NCI-H2227 treated with DMSO at 0.1 percent for 48 hours (cell line): ENCODE results near the gene TEX261.
A peak's percentile ranks its signal among the peaks of the same experiment; 100 is the strongest.

Experiments
- DNase-seq: peaks from one replicate; lab custom pipeline; 2025; lab: John Stamatoyannopoulos, UW

Gene TEX261

DNA sequence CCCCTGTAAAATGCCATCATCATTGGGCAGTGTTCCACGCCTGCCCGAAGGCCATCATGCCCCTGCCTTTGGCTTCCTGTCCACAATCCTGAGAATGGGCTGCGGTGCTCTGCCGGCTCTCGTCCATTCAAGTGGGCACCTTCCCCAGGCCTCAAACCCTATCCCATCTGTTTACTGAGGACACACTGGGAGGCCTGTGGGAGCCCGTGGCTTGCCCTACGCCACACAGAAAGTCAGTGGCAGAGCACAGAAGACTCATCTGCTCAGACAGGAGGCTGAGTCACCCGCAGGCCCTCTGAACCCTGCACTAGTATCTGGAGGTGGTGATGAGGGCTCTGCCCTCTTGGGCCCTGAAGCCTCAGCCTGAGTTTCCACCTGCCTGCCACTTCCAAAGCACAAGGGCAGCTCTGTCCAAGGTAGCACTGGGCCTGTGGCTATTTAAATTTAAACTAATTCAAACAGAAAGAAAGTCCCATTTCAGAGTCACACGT, 35.4 kb downstream of the TEX261 start:
- DNase-seq: no peak

DNA sequence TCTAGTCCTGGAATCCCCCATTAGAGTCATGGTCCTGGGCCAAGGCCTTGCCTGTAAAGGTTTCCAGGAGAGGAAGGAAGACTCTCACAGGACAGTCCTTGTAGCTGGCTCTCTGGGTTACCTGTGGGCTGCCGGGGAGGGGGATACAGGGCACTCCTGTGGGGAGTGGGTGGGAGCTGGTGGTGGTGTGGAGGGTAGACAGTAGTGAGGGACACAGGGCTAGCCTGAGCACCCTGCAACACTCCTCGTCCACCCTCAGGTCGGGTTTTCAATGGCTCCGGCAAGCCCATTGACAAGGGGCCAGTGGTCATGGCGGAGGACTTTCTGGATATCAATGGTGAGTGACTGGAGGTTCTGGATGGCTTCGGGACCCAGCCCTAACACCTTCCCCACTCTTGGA, 35.9 kb downstream of the TEX261 start:
- no peak for DNase-seq

DNA sequence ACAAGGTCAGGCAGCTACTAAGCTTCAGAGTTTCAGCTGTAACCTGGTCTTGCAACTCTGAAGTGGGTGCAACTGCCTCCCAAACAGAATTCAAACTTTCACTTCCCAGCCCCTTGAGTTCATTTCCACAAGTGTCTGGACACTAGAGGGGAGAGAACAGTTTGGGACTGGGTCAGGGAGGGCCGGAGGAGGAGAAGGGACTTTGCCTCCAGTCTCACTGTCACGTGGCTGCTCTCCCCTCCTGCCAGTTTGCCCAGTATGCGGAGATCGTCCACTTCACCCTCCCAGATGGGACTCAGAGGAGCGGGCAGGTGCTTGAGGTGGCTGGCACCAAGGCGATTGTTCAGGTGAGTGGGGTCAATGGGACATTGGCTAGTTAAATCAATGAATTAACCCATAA, 36.9 kb downstream of the TEX261 start:
- DNase-seq: no peak

DNA sequence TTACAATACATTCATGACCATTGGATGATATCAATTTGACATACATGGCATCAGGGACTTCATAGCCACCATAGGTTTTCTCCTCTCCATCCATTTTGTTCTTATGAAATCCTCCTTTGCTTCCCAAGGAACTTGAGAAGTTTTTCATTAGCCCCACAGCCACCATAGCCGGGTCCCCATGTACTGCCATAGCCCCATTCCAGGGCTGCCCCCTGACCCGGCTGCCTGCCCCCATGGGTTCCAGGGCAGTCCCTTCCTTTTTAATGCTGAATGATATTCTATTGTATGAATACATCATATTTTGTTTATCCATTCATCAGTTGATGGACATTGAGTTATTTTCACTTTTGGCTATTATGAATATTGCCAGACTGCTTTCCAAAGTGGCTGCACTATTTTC, 38.5 kb downstream of the TEX261 start:
- DNase-seq: no peak

DNA sequence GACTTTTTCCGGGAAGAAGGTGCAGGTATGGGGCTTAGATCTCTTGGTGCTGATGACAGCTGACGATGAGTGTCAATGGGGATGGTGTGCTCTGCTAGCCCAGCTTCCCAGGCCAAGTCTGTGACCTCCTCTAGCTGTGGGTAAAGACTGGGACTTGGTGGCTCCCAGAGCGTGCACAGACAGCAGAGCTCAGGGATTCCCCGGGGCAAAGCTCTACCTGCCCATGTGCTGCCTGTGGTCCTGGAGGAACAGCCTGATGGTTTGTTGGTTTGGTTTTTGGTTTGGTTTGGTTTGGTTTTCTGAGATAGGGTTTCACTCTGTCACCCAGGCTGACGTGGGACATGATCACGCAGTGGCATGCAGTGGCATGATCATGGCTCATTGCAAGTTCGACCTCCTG, 39.8 kb downstream of the TEX261 start:
- no peak for DNase-seq

DNA sequence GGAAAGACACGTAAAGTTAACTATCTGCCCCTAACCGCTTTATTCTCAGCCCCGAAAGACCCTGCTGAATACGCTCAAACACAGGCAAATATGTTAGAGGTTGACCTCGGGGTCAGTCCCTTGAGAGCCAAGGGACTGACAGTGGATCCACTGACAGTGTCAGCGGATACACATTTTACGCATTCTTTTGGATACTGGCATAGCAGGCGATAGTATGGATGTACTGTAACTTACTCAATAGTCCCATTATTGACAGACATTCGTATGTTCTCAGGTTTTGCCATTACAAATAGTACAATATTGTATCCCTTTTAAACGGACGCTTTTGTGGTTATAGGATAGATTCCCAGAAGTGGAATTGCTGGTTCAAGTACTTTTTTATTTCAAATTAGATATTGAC, 45.6 kb downstream of the TEX261 start:
- DNase-seq: no peak

DNA sequence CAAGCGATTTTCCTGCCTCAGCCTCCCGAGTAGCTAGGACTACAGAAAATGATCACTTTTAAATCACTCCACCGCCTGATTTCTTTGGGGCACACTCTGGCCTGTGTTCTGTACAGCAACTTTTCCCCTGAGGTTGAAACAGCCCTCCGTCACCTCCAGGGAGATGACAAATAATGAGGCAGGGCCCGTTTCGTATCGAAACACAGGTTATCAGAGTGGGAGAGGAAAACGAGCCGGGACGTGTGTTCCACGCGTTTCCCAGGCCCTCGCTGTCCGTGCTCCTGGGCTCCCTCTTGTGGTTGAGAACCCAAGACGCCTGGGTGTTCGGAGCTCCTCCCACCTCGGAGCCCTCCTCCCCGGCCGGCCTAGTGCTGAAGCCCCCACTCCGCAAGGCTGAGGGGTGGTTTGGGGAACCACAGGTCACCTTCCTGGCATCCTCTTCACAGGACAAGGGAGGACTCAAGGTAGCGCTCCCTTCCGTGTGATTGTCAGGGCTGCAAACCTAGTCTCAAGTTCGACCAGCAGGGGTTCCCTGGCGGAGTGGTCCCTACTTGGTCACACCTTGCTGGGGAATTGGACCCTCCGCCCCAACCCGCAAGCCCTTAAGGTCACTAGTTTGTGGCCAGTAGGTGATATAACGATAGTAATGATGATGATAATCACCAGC, 46.2 kb downstream of the TEX261 start:
- peak; percentile 63 for DNase-seq

DNA sequence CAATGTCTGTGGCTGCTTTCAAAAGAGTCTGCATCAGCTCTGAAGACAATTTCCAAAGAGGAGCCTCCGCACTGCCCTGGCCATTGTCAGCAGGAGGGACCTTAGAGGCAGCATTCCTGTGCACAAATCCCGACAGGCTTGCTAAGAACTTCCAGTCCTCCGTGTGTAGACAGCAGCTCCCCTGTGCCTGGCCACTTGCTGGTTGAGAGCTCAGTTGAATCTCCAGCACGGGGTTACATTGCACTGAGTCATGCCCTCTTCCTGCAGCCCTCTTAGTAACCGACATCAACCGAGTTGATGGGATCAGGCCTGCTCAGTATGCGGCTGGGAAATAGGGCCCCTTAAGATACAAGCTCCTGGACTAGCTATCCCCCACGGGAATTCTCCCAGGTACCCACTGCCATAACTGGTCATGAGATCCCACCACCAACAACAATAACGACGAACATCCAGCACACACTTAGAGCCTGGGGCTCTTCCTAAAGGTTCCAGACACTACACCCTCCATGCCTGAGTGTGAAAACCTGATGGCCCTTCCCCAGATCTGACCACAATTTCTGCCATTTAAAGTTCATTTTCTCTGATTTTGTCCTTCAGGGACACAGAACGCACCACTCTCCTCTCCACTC, 47.0 kb downstream of the TEX261 start:
- DNase-seq: no peak

DNA sequence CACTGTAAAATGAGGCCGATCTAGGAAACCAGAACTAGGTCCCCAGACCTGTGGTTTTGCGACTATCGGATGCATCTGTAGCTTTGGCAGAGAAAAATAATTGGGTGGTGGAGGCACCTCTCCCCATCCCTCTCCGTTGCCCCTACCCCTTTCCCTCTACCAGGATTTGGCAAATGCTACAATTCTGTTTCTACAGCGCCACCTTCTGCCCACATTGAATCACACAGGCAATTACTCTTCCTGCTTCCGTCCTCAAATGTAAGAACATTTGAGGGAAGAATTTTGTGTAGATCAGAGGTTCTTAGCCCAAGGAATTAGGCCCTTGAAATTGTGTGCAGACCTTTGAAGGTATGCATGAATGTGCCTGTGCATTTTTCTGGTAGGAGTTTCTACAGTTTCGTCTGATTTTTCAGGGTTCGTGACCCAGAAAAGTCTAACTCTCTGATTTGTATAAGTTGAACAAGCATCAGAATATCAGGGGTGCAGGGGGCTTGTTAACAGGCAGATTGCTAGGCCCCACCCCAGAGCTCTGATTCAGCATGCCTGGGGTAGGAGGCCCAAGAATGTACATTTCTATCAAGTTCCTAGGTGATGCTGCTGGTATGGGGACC, 47.7 kb downstream of the TEX261 start:
- DNase-seq: peak; percentile 60

DNA sequence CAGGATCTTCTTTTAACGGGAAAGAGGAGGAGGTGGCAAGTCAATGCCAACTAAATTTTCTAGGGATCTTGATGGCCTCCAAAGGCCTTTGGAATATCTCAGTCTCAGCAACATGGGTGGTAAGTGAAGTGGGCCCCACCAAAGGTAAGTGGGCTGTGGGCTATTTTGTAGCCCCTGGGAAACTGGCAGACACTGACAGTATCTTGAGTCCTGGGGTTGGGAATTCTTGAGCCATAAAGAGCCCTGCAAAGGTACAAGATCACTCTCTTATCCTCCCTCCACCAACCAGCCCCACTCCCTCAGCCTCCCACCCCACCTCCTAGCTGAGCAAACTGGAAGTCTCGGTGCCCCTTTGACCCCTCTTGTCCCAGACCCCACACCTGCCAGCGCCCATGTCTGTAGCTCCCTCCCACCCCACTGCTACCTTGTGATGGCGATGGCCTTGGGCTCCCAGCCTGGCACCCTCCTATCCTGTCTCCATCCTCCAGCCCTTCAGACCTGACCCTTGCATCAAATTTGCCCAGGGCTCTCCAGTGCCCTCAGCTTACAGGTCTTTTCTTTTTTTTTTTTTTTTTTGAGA, 50.5 kb downstream of the TEX261 start:
- DNase-seq: no peak

DNA sequence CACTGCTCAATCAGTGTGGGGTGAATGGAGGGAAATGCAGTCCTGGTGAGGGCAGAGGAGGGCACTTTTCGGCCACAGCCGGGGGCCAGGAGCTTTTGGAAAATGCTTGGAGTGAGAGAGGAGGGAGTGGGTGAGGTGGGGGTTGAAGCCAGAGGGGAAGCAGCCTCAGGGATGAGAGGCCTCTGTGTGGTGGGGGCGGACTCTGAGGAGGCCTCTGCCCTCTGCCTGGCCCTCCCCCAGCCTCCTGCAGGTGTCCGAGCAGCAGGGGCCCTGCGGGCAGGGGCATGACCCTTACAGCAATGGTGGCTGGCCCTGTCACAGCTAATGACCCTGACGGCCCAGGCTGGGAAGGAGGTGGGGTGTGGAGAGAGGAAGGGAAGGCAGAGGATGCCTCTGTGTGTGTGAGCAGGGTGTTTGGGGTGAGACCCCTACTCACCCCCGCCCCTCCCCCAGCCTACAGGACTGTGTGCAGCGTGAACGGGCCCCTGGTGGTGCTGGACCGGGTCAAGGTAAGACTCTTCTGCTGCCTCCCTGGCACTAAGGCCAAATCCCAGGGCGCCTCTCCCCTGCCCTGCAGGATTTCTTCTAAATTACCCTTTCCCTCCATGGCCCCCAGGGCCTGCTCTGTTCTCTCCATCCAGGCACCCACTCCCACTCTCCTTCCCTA, 51.3 kb downstream of the TEX261 start:
- no peak for DNase-seq

DNA sequence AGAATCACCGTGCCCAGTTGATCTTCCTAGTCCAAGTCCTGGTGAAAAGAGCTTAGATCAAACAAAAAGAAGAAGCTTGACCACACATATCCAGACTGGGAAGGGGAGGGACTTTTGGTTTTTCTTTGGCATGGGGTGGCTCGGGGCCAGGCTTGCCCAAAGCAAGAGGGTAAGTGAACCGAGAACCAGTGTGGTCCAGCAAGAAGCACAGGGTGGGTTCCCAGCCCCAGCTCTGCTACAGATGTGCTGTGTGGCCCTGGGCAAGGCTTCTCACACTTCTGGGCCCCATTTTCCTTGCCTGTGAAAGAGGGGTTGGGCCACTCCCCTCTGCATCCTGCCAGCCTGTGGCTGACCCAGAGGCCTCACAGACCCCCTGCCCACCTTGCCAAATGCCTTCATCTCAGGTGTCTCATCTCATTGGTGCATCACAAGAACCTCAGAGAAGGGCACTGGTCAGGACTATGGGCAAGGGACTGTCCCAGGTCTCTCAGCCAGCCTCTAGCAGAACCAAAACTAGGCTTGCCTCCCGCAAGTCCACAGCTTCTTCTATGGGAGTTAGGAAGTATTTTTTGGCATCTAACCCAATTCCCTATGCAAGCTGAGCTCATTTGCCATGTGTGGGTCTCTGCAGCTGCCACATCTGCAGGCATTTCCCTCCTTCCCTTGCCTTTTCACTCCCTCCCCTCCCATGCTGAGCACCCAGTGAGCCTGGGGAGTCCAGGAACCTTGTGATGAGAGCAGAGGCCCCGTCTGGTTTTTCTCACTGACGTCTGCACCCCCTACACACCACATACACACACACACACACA, 52.1 kb downstream of the TEX261 start:
- no peak for DNase-seq

DNA sequence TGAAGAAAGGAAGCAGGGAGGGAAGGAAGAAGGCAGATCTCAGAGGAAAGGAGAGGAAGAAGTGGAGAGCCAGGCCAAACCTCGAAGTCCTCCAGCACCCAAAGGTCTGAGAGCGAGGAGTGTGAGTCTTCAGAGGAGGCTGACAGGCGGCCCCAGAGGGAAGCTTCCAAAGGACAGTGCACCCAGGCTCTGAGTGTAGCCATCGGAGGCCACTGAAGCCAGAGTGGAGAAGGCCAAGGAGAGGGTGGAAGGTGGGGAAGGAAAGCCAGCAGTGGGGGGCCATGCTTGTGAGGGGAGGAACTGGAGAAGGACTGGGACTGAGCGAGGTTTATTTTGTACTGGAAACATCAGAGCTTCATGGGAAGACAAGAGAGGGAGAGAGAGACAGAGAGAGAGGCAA, 53.0 kb downstream of the TEX261 start:
- DNase-seq: no peak

DNA sequence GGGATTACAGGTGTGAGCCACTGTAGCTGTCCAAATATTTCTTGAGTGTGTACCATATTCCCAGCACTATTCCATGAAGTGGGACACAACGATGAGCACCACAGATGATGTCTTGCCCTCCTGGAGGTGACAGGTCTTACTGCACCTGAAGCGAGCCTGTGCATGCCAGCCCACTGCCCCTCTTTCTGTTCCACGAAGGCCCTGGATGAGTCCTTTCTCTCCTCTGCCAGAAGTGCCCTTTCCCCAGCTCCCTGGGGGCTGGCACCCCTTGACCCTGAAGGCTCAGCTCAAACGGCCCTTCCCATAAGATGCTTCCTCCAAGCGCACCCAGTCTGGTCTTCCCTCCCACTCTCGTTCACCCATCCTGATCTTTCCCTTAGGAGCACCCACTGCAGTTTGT, 53.5 kb downstream of the TEX261 start:
- no peak for DNase-seq

DNA sequence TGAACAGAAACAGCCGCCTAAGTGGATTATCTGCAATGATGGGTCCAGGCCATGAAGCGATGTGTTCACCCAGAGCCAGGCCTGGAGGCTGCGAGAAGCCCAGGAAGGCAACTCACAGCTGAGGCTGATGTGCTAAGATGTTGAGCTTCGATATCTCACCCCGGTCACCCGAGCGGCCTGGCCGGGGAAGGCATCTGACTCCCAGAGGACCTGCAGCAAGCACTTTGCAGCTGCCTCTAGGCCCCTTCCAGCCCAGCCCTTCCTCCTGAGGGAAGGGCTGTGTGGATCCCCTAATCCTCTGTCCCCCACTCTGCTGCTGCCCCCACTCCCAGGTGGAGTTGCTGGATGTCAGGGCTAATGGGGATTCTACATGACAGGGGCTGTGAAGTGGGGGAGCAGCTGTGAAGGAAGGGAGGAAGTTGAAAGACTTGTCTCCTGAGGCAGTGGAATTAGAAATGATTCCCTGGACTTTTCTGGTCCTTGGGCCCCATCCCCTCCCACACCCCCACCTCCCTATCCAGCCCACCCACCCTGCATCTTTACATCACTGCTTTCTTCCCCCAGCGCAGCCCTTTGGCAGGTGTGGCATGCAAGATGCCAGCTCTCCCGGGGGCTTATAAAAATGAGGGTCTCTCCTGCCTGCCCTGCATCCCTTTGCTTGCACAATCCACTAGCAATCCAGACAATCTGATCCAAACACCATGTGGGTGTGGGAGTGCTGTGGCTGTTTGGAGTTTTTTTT, 54.7 kb downstream of the TEX261 start:
- DNase-seq: no peak

DNA sequence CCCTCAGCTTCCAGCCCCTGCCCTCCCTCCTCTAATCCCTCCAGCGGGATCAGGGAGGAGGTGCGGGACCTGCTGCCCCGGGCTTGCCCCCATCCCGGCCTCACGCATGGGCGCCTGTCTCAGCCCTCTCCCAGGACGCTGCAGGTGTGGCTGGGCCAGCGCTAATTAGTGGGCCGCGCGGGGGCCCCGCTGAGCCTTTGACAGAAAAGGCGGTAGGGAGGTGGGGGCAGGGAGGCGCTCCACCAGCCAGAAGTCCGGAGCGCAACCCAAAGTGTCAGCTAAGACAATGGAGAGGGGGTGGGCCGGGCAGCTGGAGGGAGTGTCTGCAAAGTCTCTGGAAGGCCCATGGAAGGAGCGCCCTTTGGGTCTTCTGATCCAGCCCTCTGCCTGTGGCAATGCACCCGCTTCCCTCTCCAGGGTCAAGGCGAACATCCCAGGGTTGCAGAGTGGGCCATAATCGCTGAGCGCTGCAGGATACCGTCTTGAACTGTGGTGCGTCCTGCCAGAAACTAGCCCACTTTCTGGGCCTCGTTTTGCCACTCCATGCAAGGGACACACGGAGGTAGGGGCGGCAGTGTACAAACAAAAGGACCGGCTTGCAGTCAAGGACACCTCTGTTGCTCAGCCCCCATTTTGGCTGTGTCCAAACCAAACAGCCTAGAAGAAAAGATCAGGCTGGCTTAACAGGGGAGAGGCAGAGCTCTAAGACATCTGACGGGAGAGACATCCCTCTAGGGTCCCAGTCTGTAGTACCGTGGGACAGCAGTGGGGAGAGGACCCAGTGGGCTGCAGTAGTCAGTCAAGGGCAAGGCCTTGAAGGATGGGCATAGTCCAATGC, 55.5 kb downstream of the TEX261 start:
- DNase-seq: peak; percentile 24

DNA sequence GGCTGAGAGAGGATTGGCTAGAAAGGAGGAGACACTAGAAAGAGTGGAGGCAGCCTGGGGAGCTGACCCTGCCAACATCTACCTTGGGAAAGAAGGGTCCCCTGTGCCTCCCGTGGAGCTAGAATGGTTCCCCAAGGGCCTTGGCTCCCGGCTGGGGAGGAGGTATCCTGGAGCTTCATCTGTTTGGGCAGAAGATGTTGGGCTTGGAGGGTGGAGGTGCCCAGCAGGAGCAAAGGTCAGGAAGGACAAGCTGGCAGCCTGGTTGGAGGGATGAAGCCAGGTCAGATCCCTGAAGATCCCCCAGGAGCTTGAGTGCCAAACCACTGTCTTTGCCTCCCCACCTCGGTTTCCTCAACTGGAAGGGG, 56.1 kb downstream of the TEX261 start:
- DNase-seq: no peak

DNA sequence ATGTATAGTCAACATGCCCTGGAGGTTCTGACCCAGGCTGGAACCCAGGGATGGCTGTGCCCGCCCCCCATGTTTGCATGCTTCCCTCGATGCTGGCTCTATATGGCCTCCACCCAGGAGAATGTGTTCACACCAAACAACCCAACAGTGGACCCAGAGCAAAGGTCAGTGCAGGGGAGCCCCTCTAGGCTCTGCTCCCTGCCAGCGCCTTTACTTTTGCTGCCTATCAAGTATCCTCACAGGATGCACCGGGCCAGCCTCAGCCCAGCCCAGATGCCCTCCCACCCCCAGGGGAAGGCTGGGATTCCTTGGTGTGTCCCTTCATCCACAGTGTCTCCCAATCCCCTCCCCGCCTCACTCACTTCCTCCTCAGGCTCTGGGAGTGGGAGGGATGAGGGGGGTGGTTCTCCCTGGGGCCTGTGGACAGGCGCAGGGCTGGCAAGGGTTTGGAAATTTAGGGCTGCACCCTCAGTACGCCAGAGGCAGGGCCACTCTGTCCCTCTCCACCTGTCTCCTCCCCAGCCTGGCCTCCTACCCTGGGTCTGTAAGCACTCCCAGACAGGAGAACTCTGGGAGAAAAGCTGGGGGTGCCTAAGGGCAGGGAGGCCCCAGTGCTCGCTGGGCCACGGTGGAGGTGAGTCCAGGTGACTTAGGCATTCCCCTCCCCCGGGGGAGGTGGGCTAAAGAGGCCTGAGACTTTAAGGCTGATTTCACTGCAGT, 56.6 kb downstream of the TEX261 start:
- no peak for DNase-seq

DNA sequence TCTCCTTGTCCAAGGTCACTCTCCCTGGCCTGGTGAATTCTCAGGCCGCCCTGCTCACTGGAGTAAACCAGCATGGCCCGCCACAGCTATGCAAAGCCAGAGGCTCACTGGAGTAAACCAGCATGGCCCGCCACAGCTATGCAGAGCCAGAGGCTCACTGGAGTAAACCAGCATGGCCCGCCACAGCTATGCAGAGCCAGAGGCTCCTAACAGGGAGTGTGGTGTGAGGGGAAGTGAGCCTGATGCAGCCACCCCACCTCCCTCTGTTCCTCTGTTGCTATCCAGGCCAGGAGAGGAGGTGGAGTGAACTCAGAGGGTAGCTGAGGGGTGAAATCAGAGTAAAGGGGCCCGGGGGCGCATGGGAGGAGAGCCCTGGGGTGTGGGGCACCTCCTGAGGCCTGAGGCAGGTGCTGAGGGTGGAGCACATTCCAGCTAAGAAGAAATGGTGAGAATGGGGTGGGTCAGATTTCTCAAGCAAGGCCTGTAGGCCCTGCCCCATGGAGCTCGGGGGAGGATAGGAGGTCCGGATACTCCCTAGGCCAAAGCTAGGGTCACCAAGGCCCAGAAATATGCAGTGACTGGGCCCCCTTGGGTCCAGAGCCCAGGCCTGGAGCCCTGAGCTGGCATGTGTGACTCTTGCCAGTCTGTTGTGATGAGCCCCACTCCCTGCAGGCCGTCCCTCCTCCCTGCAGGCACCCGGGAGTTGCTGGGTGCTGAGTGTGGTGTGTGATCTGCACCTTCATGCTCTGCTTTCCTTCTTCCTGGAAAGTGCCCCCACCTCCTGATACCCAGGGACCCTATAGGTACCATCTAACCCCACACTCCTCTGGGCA, 57.5 kb downstream of the TEX261 start:
- no peak for DNase-seq
